Progenitor cell of endocrine pancreas (in vitro differentiated cells): ENCODE measurements around the gene COL23A1. TPM values are rescaled to one million over a fixed set of nuclear protein-coding genes. Genes with fewer than 3 reads are reported as not detected.

Experiments used
- DNase-seq: peaks from one replicate; pipeline ENCODE4 v3.0.0; 2021; ENCODE audit warnings: low spot score; ENCODE audit not compliant: unreplicated experiment
- H3K27ac Mint-ChIP-seq: 2 replicates; pipeline ENCODE4 v1.8.0; 2021; ENCODE audit warnings: mild to moderate bottlenecking, moderate library complexity, mixed read lengths
- H3K27me3 Mint-ChIP-seq: 2 replicates; pipeline ENCODE4 v1.8.0; 2021; ENCODE audit warnings: mixed read lengths
- H3K36me3 Mint-ChIP-seq: 2 replicates; pipeline ENCODE4 v1.8.0; 2022; ENCODE audit warnings: mixed read lengths; ENCODE audit not compliant: insufficient read depth
- H3K4me1 Mint-ChIP-seq: 2 replicates; pipeline ENCODE4 v1.8.0; 2021; ENCODE audit warnings: low read depth, mixed read lengths
- H3K4me3 Mint-ChIP-seq: 2 replicates; pipeline ENCODE4 v1.8.0; 2021; ENCODE audit warnings: low read depth, mild to moderate bottlenecking, moderate library complexity, mixed read lengths
- H3K9me3 Mint-ChIP-seq: 2 replicates; pipeline ENCODE4 v1.8.0; 2021; ENCODE audit warnings: low read depth, mixed read lengths
- CTCF ChIP-seq: fragments of 200-600 bp; sonication (generic); IDR thresholded peaks from one replicate; pipeline ENCODE4 v1.5.0; 2021; ENCODE audit warnings: antibody characterized with exemption, mild to moderate bottlenecking; ENCODE audit not compliant: unreplicated experiment
- total RNA-seq: library from RNA; stranded (reverse); gene quantifications from 2 replicates; pipeline ENCODE4 v1.2.1, GENCODE V29; 2021

The COL23A1 gene
- total RNA-seq, 1 donor from 2014 or later: 0.36 TPM

DNA sequence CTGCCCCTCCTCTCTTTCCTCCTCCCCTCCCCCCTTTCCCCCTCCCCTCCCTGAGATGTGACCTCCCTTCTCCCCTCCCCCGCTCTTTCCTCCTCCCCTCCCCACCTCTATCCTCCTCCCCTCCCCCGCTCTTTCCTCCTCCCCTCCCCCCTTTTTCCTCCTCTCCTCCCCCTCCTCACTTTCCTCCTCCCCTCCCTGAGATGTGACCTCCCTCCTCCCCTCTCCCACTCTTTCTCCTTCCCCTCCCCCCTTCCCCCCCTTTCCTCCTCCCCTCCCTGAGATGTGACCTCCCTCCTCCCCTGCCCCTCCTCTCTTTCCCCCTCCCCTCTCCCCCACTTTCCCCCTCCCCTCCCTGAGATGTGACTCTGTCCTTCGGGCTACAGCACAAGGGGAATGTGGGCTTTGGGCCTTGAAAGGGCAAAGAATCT, 169.8 kb downstream of the COL23A1 start:
- no peak overlapping the region for H3K4me3 Mint-ChIP-seq
- no peak for DNase-seq
- H3K36me3 Mint-ChIP-seq: no peaks in the 10 kb centered on the region
- TF ChIP-seq CTCF: no peak
- peaks cover 25% of the 10 kb centered on the region for H3K27me3 Mint-ChIP-seq
- H3K27ac Mint-ChIP-seq: no peak overlapping the region
- H3K9me3 Mint-ChIP-seq: no peaks in the 10 kb centered on the region
- H3K4me1 Mint-ChIP-seq: peaks cover 11% of the 10 kb centered on the region

- DNase-seq: no peak
- peaks cover 11% of the 10 kb centered on the region for H3K4me1 Mint-ChIP-seq
- no peaks in the 10 kb centered on the region for H3K36me3 Mint-ChIP-seq
- peaks cover 25% of the 10 kb centered on the region for H3K27me3 Mint-ChIP-seq
- H3K9me3 Mint-ChIP-seq: no peaks in the 10 kb centered on the region
- H3K4me3 Mint-ChIP-seq: no peak overlapping the region
- H3K27ac Mint-ChIP-seq: no peak overlapping the region
- no peak for TF ChIP-seq CTCF
Measured at GRCh38 chr5:178419651-178420050, 170.5 kb downstream of the COL23A1 start.

DNA sequence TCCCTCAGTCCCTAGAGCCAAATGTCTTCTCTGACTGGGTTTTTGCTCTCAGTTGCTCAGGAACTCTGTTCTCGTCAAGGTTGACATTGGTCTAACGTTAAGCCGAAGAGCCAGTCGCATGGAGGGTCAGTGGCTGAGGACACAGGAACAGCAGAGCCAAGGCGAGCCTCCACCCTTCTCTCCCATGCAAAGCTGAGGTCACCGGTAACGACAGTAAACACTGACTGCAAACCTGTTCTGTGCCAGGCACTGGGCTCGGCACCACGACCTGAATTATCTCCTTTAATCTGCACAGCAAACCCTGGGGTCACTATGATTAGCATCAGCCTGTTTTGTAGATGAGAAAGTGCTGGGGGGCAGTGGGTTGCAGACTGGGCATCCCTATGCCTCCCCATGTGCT, 171.0 kb downstream of the COL23A1 start:
- Mint-ChIP-seq H3K27ac (no peak overlapping the region), H3K27me3 (peaks cover 25% of the 10 kb centered on the region), H3K36me3 (no peaks in the 10 kb centered on the region), H3K4me1 (peaks cover 11% of the 10 kb centered on the region), H3K4me3 (no peak overlapping the region), H3K9me3 (no peaks in the 10 kb centered on the region)
- TF ChIP-seq CTCF: no peak
- DNase-seq: no peak

DNA sequence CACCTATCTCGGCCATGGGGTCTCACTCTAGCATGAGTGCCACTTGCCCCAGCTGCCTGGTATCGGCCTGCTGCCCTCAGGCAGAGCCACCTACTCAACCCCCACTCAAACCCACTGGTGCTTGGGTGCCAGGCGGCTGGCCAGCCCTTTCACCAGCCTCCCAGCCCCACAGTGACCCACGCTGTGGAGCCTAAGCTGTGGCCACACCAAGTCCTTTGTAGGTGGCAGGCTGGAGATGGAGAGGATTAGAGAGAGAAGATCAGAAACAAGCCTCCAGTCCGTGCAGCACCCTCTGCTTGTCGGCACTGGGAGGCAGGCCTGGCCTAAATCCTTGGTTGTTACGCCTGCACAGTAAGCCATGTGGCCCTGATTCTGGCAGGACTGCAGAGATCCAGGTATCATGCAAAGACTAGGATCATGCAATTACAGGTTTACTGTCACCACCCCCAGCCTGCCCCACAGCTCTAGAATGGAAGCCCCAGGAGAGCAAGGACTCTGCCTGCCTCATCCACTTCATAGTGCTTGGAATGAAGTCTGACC, 171.7 kb downstream of the COL23A1 start:
- DNase-seq: no peak
- Mint-ChIP-seq H3K27ac (no peak overlapping the region), H3K4me1 (peaks cover 11% of the 10 kb centered on the region), H3K9me3 (no peaks in the 10 kb centered on the region), H3K4me3 (no peak overlapping the region), H3K27me3 (peaks cover 25% of the 10 kb centered on the region), H3K36me3 (no peaks in the 10 kb centered on the region)
- no peak for TF ChIP-seq CTCF

GRCh38 chr5:178418031-178418430, 172.2 kb downstream of the COL23A1 start:
- DNase-seq: no peak
- Mint-ChIP-seq H3K9me3 (no peaks in the 10 kb centered on the region), H3K36me3 (no peaks in the 10 kb centered on the region), H3K27ac (no peak overlapping the region), H3K4me1 (peaks cover 11% of the 10 kb centered on the region), H3K4me3 (no peak overlapping the region), H3K27me3 (peaks cover 25% of the 10 kb centered on the region)
- TF ChIP-seq CTCF: no peak
